Cerebellar cortex (tissue), 1 donor: ENCODE results near the gene DBNDD2.

Source experiments
- DNase-seq: peaks from one replicate; pipeline ENCODE4 v3.0.0-alpha.2; 2015; ENCODE audit warnings: low spot score

The DBNDD2 gene

GRCh38 chr20:45387274-45387673 is 20.8 kb upstream of the DBNDD2 start:
- no peak for DNase-seq

- no peak for DNase-seq
These were observed 17.2 kb upstream of the DBNDD2 start for GRCh38 chr20:45390931-45391330.

- no peak for DNase-seq
These were observed 16.5 kb upstream of the DBNDD2 start for GRCh38 chr20:45391559-45391958.

GRCh38 chr20:45392733-45393132 is 15.4 kb upstream of the DBNDD2 start:
- DNase-seq, result no peak

GRCh38 chr20:45394221-45395113 is 13.6 kb upstream of the DBNDD2 start:
- DNase-seq, result no peak

- DNase-seq, result no peak
These were observed 13.0 kb upstream of the DBNDD2 start for GRCh38 chr20:45395114-45395415.

- no peak for DNase-seq
These were observed 9.1 kb upstream of the DBNDD2 start for GRCh38 chr20:45399018-45399417.

GRCh38 chr20:45400346-45401031 is 7.6 kb upstream of the DBNDD2 start:
- no peak for DNase-seq

GRCh38 chr20:45402946-45403345 is 5.1 kb upstream of the DBNDD2 start:
- no peak for DNase-seq

- DNase-seq, result no peak
These were observed 3.7 kb upstream of the DBNDD2 start for GRCh38 chr20:45404438-45404837.

- DNase-seq, result peak; percentile 31
These were observed 2.4 kb upstream of the DBNDD2 start for GRCh38 chr20:45405571-45406259.

- DNase-seq, result peak; percentile 40
These were observed 1.6 kb upstream of the DBNDD2 start for GRCh38 chr20:45406260-45407066.

GRCh38 chr20:45407067-45407745 is 883 bp upstream of the DBNDD2 start:
- peak; percentile 73 for DNase-seq

- no peak for DNase-seq
These were observed 641 bp downstream of the DBNDD2 start for GRCh38 chr20:45408646-45409213.

- DNase-seq, result no peak
These were observed 1.6 kb downstream of the DBNDD2 start for GRCh38 chr20:45409521-45410272.

GRCh38 chr20:45410887-45411286 is 2.8 kb downstream of the DBNDD2 start:
- no peak for DNase-seq

GRCh38 chr20:45412653-45413052 is 4.6 kb downstream of the DBNDD2 start:
- DNase-seq, result no peak

- DNase-seq, result no peak
These were observed 5.4 kb downstream of the DBNDD2 start for GRCh38 chr20:45413479-45413878.

GRCh38 chr20:45415822-45416637 is 7.9 kb downstream of the DBNDD2 start, which contains the start of gene PIGT:
Gene PIGT (plus strand): TSS chr20:45416141. CDS start chr20:45416157, 16 bp downstream.
- peak; percentile 93 for DNase-seq
